HEK293 (cell line): ENCODE data around the gene C6orf120.

Source experiments
- CTCF ChIP-seq: fragments of 450-650 bp; formaldehyde crosslinking; IDR thresholded peaks from 2 replicates; pipeline ENCODE4 v1.5.1; 2016; ENCODE audit warnings: missing biosample characterization, missing genetic modification characterization
- YY1 ChIP-seq: fragments of 450-650 bp; formaldehyde crosslinking; IDR thresholded peaks from 2 replicates; pipeline ENCODE4 v1.5.1; 2018; ENCODE audit warnings: missing biosample characterization, missing genetic modification characterization
- ZNF707 ChIP-seq: fragments of 450-650 bp; formaldehyde crosslinking; IDR thresholded peaks from 2 replicates; pipeline ENCODE4 v1.5.1; 2016; ENCODE audit warnings: missing biosample characterization, missing genetic modification characterization

GRCh38 chr6:169738976-169739529 is 37.1 kb downstream of the C6orf120 start:
- TF ChIP-seq CTCF (tag by site-specific recombination) (no peak), ZNF707 (no peak), YY1 (tag by site-specific recombination) (no peak)
